IPS-NIHi7 (cell line): ENCODE data around the gene TDRD7.

Experiments used
- DNase-seq: peaks from one replicate; pipeline ENCODE4 v3.0.0; 2012; ENCODE audit warnings: mixed read lengths; ENCODE audit errors: extremely low spot score

The TDRD7 gene

GRCh38 chr9:97386733-97387503 is 25.0 kb upstream of the TDRD7 start:
- peak; percentile 91 for DNase-seq

DNA sequence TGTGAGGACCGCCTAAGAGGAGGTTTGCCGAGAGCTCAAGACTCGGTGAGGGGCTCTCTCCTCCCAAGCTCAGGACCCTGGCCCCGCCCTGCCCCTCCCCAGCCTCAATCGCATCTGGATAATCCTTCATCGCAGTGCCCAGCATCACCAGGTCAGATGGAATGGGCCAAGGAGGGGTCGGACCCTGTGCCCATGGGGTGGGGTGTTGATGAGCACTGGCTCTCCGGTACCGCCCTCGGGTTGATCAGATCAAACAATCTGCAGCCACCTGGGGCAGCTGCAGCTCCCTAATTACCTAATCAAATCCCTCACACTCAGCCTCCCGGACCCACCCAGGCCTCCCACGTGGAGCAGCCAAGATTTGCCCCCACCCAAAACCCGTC is 24.4 kb upstream of the TDRD7 start:
- no peak for DNase-seq

DNA sequence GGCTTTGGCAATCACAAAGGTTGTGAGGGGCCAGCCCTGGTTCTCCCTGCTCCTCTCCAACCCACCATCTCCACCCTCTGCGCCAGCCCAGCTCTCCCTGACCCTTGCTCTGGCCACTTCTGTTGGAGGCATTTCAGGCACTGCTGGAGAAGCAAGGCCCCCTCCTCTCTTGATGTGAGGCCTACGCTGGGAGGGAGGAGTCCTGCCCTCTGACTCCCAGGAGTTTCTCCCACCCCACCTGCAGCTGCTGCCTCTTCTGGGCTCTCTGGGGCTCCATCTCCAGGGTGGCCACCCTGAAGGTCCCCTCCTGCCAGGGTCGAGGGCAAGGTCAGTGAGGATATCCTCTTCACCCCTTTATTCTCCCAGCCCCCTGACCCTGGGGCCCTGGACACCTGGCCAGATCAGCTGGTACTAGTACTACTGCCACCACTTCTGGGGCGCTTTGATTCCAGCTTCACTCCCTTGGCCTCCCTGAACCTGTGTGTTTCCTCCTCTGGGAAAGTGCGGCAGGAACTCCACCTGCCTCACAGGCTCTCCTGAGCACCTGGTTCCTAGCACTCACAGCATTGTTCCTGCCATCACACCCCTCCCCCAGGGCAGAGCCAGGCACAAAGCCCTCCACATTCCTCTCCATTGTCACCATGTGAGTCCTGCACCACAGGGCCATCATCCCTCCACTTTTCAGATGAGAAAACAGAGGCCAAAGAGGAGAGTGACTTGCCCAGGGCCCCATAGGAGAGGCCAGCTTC is 23.8 kb upstream of the TDRD7 start:
- DNase-seq = peak; percentile 46

- no peak for DNase-seq
Measured at GRCh38 chr9:97388721-97389238, 23.1 kb upstream of the TDRD7 start.

DNA sequence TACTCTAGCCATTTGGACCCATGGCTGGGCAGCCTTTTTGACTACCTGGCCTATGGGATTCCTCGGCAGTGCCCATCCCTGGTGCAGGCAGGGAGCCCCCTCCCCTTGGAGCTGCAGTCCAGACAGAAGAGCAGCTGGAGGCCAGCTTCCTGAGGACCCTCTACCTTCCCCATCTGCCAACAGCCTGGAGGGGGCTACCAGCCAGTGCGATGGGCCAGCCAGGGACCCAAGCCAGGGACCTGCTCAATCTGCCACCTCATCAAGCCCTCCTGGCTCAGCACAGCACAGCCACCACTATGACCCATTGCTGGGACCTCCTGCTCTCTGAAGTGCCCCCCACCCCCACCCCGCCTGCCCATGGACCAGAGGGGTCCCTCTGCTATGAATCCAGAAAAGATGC is 22.6 kb upstream of the TDRD7 start:
- no peak for DNase-seq

DNA sequence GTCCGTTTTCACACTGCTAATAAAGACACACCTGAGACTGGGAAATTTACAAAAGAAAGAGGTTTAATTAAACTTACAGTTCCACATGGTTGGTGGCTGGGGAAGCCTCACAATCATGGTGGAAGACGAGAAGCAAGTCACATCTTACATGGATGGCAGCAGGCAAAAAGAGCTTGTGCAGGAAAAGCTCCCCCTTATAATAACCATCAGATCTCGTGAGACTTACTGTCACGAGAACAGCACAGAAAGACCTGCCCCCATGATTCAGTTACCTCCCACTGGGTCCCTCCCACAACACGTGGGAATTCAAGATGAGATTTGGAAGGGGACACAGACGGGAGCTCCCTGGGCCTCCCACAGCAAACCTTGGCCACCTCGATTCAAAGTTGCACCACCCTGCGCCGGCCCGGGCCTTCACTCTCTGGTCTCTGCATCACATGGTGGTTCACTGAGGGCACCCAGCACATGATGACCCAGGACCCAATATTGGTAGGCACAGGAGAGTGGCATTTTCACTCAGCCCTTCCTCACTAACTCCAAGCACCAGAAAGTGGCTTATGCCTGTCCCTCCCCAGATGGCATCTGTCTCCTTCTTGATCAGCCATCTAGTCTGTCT is 21.0 kb upstream of the TDRD7 start:
- no peak for DNase-seq

- no peak for DNase-seq
Measured at GRCh38 chr9:97394881-97395280, 17.0 kb upstream of the TDRD7 start.

DNA sequence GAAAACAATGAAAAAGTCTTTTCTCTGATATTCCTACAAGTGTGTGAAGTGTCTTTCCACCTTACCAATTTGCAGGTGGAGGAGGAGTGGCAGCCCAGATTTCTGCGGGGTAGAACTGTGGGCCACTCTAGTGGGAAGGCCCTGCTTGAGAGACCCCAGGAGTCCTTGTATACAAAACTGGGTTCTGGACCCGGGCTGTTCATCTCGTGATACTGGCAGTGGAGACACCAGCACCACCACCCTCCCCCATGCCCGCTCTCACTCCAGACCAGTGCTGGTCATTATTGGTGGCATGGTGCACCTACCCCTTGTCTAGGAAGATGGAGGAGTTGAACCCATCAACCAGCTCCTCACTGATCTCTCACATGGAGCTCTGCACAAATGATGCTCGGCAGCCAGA is 16.2 kb upstream of the TDRD7 start:
- no peak for DNase-seq

DNA sequence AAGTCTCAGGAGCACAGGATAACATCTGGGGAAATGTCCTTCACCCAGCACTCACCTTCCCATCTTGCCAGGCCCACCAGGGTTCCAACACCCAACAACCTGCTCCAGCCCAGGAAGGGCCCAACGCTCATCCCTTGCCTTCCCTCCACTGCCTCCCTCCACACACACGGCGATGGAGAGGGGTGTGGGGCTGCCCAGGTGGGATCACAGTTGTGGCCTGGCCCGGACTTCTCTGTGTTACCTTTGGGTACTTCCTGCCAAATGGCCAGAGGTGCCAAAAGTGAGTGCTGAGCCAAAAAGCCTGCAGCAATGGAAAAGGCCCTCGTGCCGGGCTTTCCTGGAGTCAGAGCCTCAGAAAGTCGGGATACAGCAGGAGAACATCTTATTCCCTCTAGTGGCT is 15.6 kb upstream of the TDRD7 start:
- DNase-seq = no peak

GRCh38 chr9:97397220-97397619 is 14.7 kb upstream of the TDRD7 start:
- no peak for DNase-seq

DNA sequence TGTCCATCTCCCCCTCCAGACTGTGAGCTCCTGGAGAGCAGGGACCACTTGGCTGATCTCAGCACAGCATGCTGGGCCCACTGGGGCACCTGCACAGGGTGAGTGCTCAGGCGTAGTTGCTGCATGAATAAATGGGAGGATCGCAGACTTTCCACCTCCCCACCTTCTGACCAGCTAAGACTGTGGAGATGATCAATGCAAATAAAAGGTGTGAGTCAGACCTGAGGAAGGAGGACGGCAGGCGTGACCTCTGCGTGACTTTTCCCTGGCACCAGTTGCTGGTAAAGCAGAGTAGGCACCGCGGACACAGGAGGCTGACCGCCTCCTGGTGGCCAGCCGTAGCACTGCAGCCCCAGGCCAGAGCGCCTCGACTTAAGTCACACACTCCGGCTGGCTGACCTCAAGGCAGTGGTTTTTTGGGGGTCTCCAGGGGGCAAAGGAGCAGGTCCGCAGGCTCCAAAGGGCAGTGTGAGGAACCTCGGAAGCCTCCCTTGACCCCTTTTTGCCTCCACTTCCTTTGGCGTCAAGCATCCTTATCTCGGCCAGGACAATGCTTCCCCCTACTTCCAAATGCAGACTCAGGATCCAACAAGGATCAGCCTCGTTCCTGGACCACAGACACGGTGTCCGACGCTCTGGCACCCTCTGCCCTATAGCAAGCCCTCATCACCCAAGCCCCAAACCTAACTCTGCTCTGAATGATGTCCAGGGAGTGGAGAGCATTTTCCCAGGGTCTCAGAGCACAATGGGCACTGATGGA is 12.7 kb upstream of the TDRD7 start:
- peak; percentile 92 for DNase-seq

- DNase-seq = no peak
Measured at GRCh38 chr9:97403746-97404316, 8.1 kb upstream of the TDRD7 start.

DNA sequence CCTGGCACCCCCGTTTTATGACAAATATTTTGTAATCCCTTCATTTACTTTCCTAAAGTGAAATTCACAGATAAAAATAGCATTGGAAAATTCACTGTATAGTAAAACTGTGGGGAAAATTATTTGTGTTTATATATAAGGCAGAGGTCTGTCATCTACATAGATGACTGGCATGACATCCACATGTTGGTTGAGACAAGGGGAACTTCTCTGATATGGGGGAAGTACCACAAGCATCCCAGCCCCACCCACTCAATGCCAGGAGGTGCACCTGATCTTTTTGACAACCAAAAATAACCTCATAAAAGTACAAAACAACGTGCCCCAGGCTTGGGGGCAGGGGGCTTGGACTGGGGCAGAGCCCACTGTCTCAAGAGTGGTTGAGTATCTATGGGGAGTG is 6.3 kb upstream of the TDRD7 start:
- DNase-seq = no peak

DNA sequence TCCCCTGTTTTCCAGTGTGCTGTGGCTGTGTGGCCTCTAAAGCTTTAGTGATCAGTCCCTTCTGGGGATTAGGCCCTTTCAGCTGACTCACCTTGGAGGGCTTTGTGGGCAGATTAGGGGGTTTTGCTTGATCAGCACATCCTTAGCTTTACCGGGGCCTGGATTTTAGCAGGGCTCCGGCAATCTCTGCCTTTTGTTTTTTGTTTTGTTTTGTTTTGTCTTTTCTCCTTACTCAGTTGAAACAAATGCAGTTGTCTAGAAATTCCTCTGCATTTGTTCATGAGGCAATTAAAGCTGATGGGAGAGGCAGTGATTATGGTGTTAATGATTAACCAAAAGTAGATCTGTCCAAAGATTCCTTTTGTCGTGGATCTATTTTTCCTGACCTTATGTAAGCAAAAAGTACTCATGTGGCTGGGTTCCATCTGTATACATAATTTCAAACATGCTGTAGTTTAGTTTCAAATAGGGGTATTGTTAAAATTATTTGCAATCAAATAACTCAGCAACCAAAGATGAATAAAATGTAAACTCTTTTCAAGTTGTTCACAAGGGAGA is 5.2 kb upstream of the TDRD7 start:
- DNase-seq = no peak

DNA sequence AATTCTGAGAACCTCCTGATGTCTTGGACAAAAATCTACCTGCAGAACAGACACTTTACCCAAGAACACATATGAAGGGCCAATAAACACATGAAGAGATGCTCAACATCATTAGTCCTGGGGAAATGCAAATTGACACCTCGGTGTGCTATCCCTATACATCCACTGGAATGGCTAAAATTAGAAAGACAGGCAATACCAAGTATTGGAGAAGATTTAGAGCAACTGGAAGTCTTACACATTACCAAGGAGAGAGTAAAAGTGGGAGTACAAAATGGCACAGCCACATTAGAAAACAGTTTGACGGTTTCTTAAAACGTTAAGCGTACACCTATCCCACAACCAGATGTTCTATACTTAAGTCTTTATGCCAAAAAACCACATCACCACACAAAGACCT is 3.3 kb upstream of the TDRD7 start:
- no peak for DNase-seq

- DNase-seq = no peak
Measured at GRCh38 chr9:97411440-97411788, 482 bp upstream of the TDRD7 start.

DNA sequence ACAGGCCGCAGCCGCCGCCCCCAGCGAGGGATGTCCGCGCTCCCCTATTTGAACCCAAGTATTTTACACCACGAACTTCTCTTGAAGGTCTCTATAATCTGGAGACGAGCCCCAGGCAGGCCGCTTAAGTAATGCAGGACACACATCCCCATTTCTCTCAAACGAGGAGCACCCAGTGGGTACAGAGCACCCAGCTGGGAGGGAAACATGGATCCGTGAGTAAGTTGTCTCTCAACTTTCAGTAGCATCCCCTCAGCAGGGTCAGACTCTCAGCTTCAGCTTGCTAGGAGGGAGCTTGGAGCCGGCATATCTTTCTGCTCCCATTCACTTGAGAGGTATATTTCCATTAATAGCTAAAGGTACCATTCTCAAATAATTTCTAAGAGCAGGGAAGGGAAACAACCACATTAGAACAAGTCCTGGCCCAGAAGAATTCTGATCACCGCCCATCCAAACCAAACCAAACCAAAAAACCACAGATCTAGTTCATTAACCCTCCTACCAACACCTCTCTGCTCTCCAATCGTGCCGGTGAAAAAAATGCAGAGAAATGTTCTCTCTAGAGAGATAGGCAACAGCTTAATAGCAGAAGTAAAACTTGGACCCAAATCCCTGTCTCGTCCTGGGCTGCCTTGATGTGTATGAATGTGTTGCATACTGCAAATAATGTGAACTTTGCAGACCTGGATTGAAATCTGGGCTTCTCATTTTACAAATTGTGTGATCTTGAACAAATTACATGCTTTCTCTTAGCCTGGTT is 910 bp downstream of the TDRD7 start:
- peak; percentile 33 for DNase-seq

DNA sequence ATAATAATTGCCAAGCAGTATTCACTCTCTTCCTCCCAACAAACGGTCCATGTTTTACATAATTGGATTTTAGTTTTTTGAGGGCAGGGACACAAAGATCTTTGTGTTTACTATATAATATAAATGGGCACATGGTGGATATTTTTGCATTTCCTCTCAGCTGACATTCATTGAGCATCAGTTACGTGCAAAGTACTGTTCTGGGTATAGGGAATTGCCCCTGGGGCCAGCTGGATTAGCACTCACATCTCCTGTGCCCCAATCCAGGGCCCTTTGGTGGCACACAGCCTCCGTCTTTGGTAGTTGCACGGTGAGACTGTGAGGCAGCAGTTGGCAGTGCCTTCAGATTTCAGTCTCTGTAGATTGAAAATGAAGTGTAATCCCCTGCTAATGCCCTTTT is 1.6 kb downstream of the TDRD7 start:
- no peak for DNase-seq

GRCh38 chr9:97415146-97415545 is 3.2 kb downstream of the TDRD7 start:
- no peak for DNase-seq

DNA sequence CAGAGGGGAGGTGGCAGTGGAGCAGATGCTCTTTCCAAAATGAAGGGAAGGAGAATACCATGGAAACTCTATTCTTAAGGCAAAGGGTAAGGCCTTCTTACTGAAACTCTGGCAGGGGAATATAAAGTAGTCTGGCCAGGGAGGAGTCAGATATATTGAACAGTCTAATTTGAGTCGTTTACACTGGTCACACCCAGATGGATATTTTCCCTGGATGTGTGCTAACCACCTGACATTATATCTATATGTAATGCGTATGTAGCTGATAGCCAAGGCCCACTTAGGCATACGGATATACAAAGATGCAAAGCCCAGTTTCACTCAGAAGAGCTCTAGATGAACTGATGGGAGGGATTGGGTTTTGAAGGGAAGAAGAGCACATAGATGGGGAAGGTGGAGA is 7.0 kb downstream of the TDRD7 start:
- DNase-seq = no peak
